GM21360 (cell line): ENCODE results near the gene PTGFRN.
"Not testable (repeated sequence)": the region's sequence is repeated elsewhere in the genome, so short reads cannot be mapped to it uniquely, and the experiment has no call there.

Experiments used
- ATAC-seq: cut with Tn5 transposase; IDR thresholded peaks from one replicate; pipeline ENCODE4 v1.9.1; 2021; ENCODE audit warnings: mild to moderate bottlenecking, moderate library complexity; ENCODE audit not compliant: unreplicated experiment

The PTGFRN gene

DNA sequence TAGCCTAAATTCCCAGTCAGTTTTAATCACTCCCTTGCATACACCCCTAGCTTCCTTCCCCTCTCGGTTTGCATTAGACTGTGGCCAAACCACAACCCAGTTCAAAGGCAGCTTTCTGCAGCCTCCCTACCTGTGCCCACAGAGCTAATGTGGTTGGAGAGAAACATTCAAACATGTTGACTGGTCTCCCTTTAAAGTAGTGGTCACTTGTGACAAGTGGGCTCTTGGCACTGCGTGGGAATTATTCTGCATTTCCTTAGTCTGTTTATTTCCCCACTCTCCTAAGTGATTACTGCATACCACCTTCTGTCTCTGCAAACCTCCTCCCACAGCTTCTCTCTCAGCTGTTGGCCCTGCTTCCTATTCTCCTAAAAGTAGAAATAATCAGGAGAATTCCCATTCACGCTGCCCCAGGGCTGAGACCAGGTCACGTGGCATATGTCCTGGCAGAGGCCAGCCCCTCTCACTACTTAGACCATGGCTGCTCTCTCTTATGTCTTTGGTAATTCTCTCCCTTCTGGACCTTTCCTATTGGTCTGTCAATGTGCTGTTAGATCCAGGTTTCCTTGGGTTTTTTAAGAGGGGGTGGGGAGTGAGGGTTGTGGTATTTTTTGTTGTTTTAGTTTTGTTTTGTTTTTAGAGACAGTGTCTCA is 53.4 kb downstream of the PTGFRN start:
- no peak for ATAC-seq

DNA sequence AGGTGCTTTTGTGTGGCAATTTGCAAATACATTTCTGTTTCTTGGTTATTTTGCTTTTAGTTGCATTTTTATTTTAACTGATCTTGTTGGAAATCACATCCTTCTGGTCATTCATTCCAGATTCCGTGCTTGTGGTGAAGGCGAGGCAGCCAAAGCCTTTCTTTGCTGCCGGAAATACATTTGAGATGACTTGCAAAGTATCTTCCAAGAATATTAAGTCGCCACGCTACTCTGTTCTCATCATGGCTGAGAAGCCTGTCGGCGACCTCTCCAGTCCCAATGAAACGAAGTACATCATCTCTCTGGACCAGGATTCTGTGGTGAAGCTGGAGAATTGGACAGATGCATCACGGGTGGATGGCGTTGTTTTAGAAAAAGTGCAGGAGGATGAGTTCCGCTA is 57.1 kb downstream of the PTGFRN start:
- ATAC-seq: no peak

DNA sequence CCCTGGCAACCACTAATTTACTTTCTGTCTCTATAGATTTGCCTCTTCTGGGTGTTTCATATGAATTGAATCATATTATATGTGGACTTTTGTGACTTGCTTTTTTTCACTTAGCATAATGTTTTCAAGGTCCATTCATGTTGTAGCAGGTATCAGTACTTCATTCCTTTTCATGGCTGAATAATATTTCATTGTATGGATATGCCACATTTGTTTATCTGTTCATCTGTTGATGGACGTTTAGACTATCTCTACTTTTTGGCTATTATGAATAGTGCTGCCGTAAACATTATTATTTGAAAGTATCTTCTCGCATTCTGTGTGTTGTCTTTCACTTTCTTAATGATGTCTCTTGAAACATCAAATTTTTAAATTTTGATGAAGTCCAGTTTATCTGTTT is 59.0 kb downstream of the PTGFRN start:
- ATAC-seq: no peak

DNA sequence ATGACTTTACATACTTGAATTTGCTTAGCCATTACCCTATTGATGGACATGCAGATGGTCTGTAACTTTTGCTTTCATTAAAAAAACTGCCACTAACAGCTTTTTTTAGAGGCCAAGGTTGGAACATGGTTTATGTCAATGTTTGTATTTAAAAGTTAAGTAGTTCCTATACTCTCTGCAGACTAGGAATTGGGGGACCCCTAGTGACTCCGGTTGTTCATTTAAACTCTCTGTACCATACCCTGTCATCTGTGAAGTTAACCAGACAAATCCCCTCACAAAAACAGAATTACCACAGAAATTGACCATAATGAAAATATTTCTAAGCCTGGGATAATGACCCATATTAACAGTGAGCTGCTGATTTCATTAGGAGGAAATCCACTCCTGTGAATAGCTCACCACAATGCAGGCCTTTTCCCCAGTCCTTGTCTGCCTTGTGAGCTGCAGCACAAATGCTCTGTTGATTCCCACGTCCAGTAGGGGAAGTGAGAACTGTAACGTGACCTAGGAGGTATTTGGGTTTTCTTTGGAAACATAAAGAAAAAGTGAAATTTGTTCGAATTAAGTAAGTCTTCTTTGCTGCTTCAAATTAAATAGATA is 61.6 kb downstream of the PTGFRN start:
- ATAC-seq: no peak

DNA sequence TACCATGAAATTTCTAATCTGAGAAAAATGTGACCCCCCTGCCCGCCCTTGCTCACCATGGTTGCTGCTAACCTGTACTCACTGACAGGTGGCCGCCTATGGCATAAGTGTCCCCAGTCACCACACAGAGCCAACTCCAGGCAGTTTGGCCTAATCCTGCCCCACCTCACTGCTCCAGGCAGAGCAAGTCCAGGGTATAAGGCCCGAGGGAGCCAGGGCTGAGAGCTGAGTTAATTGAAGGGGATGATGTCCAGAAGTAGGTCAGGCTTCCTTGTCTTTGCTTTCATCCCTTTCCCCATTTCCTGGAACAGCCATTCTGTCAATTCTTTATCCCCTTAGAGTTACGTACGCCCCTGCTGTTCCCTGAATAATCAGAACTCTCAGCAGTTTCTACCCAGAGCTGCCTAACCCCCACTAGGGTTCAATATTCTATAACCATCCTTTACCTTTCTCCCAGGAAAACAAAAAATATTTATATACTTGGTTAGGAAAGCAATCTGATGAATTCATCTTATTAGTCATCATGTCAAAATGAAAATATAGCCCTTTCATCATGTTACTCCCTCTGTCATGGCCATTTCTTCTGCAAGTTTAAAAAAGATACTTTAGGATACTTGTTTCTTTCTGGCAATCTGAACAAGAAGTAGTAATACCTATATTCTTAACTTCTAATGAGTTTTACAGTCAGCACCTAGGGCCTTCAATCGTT is 62.4 kb downstream of the PTGFRN start:
- no peak for ATAC-seq

DNA sequence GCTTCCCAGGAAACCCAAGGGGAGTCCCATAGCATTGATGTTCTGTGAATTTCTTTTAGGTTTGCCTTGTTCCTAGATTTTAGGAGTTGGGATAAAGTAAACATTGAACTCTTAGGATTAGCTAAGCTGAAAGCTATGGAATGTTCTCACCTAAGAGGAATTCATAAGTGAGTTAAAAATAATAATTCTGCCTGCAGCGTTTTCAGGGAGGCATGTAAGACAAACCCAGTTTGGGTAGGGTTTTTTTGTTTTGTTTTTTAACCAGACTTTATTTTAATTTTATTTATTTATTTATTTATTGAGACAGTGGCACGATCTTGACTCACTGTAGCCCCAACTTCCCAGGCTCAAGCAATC is 62.9 kb downstream of the PTGFRN start:
- no peak for ATAC-seq

DNA sequence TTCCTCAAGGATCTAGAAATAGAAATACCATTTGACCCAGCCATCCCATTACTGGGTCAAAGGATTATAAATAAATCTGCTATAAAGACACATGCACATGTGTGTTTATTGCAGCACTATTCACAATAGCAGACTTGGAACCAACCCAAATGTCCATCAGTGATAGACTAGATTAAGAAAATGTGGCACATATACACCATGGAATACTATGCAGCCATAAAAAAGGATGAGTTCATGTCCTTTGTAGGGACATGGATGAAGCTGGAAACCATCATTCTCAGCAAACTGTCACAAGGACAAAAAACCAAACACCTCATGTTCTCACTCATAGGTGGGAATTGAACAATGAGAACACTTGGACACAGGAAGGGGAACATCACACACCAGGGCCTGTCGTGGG is 70.6 kb downstream of the PTGFRN start:
- not testable (repeated sequence) for ATAC-seq

DNA sequence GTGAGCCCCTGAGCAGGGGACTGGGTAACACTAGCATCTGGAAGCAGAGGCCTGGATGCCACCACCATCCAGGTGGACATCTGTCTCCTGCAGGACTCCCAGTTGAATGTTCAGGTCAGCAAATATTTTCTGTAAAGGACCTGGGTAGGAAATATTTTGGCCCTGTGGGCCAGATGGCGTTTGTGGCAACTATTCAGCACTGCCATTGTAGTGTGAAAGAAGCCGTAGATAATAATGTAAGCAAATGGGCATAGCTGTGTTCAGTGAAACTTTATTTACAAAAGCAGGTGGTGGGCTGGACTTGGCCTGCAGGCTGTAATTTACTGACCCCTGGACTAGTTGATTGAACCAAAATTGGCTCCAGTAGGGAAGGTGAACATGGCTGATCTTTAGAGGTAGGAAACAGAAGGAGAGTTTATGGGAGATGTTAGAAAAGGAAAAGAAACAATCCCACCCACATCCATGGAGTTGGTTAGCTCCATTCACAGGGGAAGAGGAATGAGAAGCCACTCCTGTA is 71.9 kb downstream of the PTGFRN start:
- no peak for ATAC-seq

DNA sequence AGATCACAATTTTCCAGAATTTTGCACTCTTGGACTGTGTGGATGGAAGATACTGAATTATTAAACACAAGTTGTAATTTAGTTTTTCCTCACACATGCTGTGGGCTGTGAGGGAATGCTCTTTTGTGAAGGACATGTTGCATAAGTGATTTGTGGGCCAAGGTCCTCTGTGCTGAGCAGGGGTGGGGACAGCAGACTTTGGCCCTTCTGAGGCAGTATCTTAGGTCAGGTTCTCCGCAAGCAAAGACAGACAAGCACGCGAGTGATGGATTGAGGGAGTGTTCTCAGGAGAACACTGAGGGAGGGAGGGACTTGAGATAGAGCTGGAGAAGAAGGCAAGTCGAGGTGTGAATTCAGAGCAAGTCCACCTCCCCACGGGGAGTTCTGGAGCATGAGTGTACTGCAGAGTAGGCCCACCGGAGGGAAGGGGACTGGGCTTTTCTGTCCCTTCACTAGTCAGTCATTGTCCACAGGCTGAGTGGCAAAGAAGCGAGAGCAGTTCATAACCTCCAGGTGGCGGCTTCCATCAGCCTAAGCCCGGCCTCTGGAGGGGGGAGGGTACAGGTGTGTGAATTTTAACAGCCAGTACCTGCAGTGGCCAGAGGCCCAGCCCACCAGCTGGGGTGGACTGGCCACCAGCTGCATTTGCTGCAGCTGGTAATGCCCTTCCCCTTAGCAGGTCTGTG is 72.7 kb downstream of the PTGFRN start:
- ATAC-seq: no peak

DNA sequence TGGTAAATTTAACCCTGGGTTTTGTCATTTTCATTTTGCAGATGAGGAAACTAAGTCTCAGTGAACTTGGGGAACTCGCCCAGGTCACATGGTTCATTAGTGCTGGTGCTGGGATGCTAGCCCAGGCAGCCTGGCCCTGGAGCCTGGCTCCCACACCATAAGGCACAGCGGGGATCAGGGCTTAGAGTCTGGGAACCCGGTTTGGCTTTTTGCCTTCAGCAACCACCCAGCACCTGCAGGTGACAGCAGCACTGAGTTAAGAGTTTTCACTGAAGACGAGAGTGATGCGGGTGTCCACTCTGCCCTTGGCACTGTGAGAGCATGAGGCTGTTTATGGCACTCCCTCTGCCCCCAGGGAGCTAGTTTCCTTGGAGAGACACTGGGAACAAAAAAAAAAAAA is 73.4 kb downstream of the PTGFRN start:
- no peak for ATAC-seq

DNA sequence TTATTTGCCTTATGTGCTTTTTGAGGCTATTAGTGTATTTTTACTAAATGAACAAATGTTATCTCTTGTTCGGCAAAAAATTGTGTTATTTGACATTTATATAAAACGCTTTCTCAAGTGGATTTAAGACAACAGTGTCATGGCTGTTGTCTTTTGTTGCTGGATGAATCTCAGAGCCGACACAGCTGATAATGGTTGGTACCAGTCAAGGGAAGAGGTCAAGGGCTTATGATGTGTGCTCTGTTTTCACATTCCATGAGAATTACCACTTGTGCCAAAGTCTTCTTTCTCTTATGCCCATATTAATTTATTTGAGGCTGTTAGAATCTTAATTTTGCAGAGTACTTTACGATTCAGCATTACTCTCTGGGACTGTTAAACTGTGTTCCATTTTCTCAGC is 74.0 kb downstream of the PTGFRN start:
- ATAC-seq: no peak

DNA sequence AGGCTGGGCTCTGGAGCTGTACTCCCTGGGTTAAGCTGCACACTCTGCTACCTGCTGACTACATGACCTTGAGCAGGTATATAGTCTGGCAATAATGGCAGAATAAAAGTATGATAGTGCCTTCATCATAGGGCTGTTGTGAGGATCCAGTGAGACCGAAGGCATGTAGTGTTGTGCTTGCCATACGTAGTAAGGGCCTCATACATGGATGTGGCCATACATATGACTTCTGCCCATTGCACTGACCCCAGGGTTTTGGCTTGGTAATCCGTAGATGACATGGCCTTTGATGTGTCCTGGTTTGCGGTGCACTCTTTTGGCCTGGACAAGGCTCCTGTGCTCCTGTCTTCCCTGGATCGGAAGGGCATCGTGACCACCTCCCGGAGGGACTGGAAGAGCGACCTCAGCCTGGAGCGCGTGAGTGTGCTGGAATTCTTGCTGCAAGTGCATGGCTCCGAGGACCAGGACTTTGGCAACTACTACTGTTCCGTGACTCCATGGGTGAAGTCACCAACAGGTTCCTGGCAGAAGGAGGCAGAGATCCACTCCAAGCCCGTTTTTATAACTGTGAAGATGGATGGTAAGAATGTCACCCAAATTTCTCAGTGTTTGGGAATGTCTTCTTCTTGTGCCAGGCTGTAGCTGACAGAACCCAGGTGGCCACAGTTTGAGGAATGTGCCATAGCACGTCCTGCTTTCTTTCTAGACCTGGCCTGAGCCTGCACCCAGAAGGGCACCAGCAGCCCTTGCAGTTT is 74.9 kb downstream of the PTGFRN start:
- ATAC-seq: no peak

DNA sequence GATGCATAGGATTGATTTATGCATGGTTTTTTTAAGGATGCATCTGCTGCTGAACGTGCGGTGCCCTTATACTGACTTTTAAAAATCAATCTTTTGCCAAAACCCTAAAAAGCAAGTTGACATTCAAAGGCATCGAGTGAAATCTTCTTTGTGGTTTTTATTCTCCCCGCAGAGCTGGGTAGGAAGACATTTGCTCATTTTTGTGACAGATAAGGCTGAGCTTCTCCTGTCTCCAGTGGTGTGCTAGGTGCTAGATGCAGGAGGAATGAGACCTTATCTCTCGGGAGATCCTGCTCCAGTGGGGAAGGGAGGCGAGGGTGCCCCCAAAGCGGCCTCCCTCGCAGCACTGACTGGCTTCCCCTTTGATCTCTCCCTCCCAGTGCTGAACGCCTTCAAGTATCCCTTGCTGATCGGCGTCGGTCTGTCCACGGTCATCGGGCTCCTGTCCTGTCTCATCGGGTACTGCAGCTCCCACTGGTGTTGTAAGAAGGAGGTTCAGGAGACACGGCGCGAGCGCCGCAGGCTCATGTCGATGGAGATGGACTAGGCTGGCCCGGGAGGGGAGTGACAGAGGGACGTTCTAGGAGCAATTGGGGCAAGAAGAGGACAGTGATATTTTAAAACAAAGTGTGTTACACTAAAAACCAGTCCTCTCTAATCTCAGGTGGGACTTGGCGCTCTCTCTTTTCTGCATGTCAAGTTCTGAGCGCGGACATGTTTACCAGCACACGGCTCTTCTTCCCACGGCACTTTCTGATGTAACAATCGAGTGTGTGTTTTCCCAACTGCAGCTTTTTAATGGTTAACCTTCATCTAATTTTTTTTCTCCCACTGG is 76.9 kb downstream of the PTGFRN start:
- no peak for ATAC-seq

DNA sequence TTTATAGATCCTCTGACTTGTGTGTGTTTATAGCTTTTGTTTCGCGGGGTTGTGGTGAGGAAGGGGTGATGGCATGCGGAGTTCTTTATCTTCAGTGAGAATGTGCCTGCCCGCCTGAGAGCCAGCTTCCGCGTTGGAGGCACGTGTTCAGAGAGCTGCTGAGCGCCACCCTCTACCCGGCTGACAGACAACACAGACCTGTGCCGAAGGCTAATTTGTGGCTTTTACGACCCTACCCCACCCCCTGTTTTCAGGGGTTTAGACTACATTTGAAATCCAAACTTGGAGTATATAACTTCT is 77.5 kb downstream of the PTGFRN start:
- no peak for ATAC-seq

DNA sequence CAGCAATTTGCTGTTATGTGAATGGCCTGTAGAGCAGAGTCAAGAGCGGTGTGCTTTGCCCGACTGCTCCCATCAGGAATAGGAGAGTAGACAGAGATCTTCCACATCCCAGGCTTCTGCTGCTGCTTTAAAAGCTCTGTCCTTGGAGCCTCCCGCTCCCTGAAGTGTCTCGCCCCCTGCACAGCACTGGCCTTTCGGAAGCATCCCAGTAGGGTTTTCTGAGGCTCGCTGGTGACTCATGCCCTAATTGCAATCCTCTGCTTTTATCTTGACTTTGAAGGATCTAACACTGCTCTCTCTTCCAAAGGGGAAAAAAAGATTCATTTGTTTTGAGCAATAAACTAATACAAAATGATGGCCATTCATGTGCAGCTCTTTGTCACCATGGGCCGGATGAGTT is 78.5 kb downstream of the PTGFRN start:
- ATAC-seq: no peak

DNA sequence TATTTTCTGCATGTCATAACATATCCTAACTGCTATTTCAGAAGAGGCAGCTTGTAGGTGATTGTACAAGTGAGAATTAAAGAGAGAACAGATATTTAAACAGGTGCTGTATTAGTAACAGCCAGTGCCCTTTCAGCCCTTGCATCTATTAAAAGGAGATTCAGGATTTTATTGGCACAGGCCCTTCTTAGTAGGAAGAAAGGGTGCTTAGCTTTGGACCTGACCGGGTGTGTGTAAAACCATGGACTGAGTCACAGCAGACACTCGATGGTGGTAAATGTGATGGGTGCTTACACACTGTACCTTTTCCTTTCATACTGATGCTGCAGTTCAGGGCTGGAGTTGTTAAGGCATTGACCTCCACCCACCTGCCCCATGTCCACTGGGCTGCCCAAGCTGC is 79.2 kb downstream of the PTGFRN start:
- no peak for ATAC-seq

DNA sequence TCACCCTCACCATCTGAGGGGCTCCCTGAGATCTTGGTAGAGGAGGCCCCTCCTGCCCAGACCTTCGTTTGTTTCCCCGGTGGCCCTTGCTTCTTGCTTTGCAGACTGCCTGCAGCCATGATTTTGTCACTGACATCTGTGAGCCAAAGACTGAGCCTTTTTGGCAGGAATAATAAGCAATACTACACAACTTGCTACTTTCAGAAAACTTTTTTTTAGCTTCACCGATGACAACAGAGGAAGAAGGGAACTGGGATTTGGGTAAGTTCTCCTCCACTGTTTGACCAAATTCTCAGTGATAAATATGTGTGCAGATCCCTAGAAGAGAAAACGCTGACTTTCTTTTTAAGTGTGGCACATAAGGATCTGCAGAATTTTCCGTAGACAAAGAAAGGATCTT is 80.1 kb downstream of the PTGFRN start:
- no peak for ATAC-seq

DNA sequence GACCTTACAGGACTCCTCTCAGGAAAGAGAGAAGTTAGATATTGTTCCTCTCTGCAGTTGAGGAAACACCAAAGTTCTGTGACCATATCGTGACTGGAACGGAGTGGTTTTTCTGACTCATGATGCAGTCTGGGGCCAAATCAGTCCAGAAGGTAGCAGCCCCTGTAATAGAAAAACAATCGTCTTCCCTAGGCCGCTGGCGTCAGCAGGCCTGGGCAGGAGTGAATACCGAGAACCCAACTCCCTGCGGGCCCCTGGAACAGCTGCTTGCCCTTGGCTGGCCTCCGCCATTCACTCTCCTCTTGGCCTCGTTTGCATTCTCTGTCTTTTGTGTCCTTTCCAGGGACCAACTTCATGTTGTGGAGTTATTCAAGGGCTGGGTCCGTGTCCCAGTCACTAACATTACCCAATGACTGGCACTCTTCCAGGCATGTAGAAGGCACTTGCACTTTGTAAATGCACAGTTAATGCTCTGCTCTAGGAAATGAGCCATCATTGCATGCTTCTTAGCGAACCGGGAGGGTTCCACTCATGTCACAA is 81.0 kb downstream of the PTGFRN start:
- ATAC-seq: no peak

DNA sequence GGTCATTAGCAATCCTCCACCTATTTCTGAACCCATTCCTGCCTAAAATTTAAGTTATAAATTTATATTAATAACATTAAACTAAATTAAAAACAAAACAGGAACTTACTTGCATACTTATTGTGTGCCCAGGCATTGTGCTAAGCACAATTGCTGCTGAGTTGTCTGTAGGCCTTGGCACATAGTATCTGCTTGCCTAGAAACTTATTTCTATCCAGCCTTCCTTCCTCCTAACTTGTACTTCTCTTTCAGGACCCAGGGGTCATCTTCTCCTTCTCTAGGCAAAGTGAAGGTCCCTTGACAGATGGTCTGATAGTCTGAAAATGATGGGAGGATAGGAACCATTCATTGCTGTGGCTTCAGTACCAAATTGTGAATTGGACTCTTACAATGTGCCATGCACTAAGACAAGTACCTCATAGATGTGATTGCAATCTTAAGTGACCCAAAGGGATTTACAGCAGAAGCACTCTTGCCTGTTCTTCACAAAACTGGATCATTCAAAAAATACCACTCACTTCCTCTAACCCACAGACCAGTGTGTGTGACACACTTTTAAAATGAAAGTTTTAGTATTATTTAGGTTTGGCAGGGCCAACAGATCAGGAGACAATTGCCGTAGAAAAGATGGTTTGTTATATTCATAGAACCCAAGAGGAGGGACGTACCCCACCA is 81.6 kb downstream of the PTGFRN start:
- no peak for ATAC-seq

DNA sequence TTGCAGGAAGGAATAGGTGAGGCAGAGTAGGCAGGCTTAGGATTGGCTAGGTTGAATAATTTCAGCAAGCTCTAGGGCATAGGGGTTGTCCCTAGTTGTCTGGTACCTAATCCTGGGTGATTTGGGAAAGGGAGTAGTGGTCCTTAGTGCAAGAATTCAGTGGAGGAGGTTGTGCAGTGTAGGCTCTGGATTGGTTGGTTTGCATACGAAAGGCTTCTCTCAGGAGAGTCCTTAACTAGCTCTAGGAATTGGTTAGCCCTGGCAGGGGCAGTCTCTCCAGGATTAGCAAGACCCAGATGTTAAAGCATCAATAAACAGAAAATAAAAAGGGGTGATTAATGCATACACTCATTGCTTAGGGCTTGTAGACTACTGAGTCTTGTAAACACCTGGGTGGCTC is 82.2 kb downstream of the PTGFRN start:
- no peak for ATAC-seq
